GM12892 (cell line): ENCODE measurements around the gene ACOT8. TPM values are rescaled to one million over a fixed set of nuclear protein-coding genes. Genes with fewer than 3 reads are reported as not detected.
"Not testable (repeated sequence)": the region's sequence is repeated elsewhere in the genome, so short reads cannot be mapped to it uniquely, and the experiment has no call there.

Experiments
- DNase-seq: peaks from one replicate; pipeline ENCODE4 v3.0.0; 2011; ENCODE audit not compliant: insufficient read length
- FAIRE-seq: peaks from 2 replicates; lab custom pipeline; 2011; peaks lifted over from hg19 to GRCh38; lab: Jason Lieb, UNC
- POLR2A ChIP-seq: IDR thresholded peaks from 2 replicates; pipeline ENCODE4 v1.6.1; 2011; ENCODE audit warnings: low read depth, low read length, control low read depth
- POLR2AphosphoS5 ChIP-seq: IDR thresholded peaks from 2 replicates; pipeline ENCODE4 v1.6.1; 2011; ENCODE audit warnings: low read depth, low read length, control low read depth
- TAF1 ChIP-seq: IDR thresholded peaks from 2 replicates; pipeline ENCODE4 v1.6.1; 2011; ENCODE audit warnings: low read depth, mild to moderate bottlenecking, control low read depth, low read length, borderline replicate concordance
- polyA plus RNA-seq: library from polyadenylated mRNA; unstranded; fragments of >200 nt; gene quantifications from one replicate; pipeline ENCODE4 v1.2.1, GENCODE V29; 2012; ENCODE audit warnings: missing spikeins, inconsistent platforms; ENCODE audit not compliant: missing spikeins

The ACOT8 gene
- polyA plus RNA-seq: 18.8 TPM

DNA sequence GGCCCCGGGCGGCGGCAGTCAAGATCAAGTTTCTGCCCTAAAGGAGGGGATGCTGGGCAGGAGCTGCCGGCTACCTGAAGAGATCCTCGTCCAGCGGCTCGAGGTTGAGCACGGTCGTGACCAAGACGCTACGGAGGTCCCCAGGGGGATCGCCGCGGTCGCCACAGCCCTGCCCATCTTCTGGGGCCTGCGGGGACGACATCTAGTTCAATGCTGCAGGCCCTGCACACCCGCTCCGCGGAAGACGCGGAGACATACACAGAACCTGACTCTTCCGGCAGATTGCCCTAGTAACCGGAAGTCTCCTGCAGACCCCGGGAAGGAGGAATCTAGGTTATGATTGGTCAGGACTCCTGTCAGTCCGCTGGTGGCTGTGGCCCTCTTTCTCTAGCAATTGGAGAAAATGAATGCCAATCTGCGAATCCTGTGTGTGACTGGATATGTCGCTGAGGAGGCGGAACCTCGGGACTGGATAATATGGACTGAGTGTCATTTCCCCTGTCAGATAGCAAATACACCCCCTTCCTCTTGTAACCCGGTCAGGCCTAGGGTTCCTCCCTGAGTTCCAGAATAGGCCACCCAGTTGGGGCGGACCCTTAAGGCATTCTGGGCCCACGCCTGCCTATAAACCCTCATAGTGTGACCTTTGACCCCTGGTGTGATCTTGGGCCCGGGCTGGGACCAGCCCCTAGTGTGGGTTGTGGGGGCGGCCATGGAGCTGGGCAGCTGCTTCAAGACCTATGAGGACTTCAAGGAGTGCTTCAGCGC lies at the start of gene ACOT8, which contains the start of gene ZSWIM3:
ACOT8 (minus strand) TSS at position 279 of the 768 bp plus-strand sequence; CDS start at position 202, 77 bp downstream.
ZSWIM3 (plus strand) TSS at position 501 of the 768 bp plus-strand sequence; CDS start at position 713, 212 bp downstream.
- peak; percentile 93 for FAIRE-seq

DNA sequence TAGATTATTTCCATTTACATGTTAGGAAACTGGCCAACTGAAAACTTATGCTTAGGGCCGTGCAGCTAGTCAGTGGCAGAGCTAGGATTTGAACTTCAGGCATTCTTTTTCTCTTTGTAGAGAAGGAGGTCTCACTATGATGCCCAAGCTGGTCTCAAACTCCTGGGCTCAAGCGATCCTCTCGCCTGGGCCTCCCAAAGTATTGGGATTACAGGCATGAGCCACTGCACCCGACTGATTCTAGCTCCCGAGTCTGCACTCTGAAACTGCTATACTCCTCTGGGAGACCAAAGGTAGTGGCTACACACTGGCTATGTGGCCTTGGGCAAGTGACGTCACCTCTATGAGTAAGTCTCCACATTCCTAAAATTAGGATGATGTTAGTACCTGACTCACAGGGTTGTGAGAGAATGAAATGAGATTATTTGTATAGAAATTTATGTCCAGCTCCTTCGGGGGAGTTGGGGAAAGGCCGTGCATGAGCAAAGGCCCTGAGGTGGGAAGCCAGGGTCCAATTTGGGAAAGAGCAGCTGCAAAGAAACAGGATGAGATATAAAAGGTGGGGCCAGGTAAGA lies 48.4 kb upstream of the ACOT8 start:
- FAIRE-seq: no peak
- TF ChIP-seq TAF1: no peak
- TF ChIP-seq POLR2AphosphoS5: no peak
- TF ChIP-seq POLR2A: no peak
- DNase-seq: no peak

More for the DNA sequence above, at the start of gene ACOT8, which contains the start of gene ZSWIM3:
- peak; percentile 99 for DNase-seq
- TF ChIP-seq TAF1 (peak; percentile 97), POLR2AphosphoS5 (peak; percentile 88), POLR2A (peak; percentile 89)

DNA sequence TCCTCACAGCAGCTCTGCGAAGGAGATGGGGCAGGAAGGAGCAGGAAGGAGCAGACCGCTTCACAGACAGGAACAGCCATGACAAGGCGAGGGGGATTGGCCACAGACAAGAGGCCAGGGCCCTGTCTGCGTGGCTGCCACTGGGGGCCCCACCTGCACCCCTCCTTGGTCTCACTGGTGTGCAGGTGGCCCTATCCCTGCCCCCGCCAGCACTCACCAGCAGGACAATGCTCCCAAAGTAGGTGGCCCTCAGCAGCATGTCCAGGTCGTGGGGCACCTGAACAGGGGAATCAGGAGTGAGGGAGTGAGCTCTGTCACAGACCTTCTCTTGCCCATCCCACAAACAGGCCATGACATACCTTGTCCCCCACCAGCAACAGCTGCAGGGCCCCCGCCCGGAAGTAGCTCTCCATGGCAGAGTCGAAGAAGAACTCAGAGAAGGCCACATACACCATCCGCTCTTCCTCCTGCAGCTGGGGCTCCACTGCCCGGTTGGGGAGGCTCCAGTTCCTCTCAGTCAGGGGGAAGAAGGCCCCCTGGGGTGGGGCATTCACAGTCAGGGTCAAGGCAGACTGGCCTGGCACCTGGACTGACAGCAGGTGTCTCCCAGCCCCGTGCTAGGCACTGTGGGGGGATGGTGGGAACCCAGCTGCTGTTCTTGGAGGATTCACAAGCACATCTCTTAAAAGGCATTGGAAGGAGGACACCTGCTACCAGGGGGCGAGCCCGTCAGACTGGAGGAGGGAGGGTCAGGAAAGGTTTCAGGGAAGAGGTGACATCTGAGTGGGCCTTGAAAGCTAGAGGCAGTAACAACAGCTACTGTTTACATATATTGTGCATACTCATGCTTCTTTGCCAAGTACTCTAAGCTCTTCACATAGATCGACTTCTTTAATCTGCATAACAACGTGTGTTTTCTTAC lies 47.7 kb upstream of the ACOT8 start:
- FAIRE-seq (no peak), DNase-seq (no peak)
- TF ChIP-seq POLR2AphosphoS5: no peak
- TF ChIP-seq TAF1: no peak
- no peak for TF ChIP-seq POLR2A

DNA sequence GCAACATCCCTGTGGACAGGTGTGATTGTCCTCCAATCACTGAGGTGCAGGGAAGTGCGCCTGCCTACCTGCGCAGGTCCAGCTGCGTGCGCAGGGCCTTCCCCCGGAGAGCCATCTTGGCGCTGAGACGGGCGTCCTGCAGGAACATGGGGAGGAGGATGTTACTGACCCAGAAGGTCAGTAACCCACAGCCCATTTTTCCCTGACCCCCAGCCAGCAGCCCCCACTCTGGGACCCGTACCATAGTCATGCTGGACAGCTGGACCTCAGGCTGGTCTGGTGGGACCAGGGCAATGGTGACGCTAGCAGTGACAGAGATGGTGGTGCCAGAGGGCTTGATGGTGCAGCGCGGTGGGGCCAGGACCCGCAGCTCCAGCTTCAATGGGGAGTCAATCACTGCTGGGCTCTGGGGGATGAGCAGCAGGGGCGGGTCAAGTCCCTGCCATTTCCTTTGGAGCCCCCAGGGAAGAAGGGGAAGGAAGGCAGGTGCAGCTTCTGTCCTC lies 45.1 kb upstream of the ACOT8 start:
- FAIRE-seq (no peak), DNase-seq (no peak)
- no peak for TF ChIP-seq POLR2AphosphoS5
- TF ChIP-seq TAF1: no peak
- TF ChIP-seq POLR2A: no peak

DNA sequence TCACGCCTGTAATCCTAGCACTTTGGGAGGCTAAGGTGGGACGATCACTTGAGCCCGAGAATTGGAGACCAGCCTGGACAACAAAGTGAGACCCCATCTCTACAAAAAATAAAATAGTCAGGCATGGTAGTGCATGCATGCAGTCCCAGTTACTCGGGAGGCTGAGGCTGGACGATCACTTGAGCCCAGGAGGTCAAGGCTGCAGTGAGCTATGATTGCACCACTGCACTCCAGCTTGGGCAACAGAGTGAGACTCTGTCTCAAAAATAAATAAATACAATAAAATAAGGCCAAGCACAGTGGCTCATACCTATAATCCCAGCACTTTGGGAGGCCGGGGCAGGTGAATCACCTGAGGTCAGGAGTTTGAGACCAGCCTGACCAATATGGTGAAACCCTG lies 44.1 kb upstream of the ACOT8 start:
- FAIRE-seq, DNase-seq: not testable (repeated sequence)

DNA sequence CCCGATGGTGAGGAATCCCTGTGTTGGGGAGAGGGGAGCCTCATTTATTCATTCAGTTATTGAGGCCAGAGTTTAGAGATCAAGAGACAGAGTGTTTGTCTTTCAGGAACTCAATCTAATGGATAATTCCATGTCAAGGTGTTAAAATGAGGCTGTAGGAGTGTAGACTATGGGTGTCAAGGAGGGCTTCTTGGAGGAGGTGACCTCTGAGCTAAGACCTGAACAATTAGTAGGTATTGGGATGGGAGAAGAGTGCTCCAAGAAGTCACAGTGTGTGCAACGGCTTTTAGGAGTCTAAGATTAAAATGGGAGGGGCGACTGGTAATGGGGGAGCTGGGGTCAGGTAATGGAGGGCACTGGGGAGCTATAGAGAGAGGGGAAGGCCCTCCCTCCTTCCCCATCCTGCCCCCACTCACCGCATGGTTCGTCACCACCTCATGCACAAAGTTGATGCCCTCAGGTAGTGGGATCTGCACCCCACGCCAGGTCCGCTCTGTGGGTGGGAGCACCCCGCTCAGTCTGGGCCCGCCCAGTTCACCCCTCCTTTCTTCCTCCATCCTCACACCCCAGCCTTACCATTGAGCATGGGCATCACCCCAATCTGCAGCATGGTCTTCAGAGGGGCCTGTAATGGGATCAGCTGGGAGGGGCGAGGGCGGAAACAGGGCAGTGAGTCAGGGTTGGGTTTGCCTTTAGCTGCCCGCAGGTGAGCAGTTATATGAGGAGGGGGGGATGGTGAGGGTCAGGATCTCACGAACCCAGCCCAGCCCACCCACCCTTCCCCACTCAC lies 42.0 kb upstream of the ACOT8 start:
- DNase-seq: no peak
- TF ChIP-seq POLR2AphosphoS5 (no peak), POLR2A (no peak), TAF1 (no peak)
- FAIRE-seq: no peak

DNA sequence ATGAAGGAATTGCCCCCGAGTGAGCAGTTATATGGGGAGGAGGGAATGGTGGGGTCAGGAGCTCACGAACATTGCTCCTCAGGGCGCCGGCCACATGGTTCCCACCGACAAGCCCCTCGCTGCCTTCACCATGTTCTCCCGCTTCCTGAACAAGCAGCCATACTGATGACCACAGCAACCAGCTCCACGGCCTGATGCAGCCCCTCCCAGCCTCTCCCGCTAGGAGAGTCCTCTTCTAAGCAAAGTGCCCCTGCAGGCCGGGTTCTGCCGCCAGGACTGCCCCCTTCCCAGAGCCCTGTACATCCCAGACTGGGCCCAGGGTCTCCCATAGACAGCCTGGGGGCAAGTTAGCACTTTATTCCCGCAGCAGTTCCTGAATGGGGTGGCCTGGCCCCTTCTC lies 41.1 kb upstream of the ACOT8 start:
- FAIRE-seq (no peak), DNase-seq (no peak)
- TF ChIP-seq POLR2AphosphoS5 (no peak), POLR2A (no peak), TAF1 (no peak)

DNA sequence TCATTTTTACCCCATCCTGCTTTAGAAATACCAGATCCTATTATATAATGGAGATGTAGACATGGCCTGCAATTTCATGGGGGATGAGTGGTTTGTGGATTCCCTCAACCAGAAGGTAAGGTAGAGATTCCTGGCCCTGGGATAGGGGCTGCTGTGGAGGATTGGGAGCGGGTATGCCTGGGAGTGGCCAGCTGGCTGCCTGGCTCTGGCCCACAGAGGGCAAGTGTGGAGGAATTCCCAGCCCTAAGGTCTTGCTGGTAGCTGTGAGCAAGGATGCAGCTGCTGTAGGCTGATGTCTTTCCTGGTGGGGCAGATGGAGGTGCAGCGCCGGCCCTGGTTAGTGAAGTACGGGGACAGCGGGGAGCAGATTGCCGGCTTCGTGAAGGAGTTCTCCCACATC lies 40.5 kb upstream of the ACOT8 start:
- FAIRE-seq (no peak), DNase-seq (no peak)
- TF ChIP-seq POLR2AphosphoS5: no peak
- TF ChIP-seq POLR2A: no peak

DNA sequence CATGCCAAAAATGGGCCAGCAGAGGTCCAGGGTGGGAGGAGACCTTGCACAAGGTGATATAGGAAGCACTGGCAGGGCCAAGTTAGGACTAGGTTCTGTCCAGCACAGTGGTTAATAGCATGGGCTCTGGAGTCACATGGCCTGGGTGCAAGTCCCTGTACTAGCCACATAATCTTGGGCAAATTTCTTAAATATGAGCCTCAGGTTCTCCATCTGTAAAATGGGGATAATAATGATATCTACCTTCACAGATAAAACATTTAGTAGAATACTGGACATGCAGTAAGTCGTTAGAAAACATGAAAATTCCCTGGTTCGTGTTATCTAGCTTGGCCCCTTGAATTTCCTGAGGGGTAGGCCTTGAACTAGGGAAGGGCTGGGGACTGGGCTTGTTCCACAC lies 40.1 kb upstream of the ACOT8 start:
- TF ChIP-seq POLR2AphosphoS5: no peak
- no peak for TF ChIP-seq POLR2A
- no peak for TF ChIP-seq TAF1
- FAIRE-seq (no peak), DNase-seq (no peak)

DNA sequence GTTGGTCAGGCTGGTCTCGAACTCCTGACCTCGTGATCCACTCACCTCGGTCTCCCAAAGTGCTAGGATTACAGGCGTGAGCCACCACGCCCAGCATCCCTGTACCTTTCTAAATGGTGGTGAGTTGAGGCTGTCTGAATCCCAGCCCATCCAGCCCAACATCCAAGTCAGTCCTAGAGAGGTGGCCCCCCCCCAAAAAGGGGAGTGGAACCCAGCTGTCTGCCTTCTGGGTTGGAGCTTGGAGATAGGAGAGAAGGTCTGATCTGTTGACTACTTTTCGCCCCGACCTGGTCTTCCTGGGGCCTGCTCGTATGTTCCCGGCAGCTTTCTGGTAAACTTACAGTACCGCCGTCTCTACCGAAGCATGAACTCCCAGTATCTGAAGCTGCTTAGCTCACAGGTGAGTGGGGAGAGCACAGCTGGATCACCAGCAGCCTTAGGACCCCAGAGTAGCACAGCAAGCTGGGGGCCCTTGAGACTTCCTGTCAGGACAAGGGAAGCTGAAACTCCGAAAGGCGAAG lies 39.5 kb upstream of the ACOT8 start:
- no peak for FAIRE-seq
- no peak for DNase-seq
- TF ChIP-seq POLR2A (no peak), POLR2AphosphoS5 (no peak), TAF1 (no peak)
